ENCODE data around the gene BCAR3.
"Not testable (repeated sequence)": the region's sequence is repeated elsewhere in the genome, so short reads cannot be mapped to it uniquely, and the experiment has no call there.

The BCAR3 gene

DNA sequence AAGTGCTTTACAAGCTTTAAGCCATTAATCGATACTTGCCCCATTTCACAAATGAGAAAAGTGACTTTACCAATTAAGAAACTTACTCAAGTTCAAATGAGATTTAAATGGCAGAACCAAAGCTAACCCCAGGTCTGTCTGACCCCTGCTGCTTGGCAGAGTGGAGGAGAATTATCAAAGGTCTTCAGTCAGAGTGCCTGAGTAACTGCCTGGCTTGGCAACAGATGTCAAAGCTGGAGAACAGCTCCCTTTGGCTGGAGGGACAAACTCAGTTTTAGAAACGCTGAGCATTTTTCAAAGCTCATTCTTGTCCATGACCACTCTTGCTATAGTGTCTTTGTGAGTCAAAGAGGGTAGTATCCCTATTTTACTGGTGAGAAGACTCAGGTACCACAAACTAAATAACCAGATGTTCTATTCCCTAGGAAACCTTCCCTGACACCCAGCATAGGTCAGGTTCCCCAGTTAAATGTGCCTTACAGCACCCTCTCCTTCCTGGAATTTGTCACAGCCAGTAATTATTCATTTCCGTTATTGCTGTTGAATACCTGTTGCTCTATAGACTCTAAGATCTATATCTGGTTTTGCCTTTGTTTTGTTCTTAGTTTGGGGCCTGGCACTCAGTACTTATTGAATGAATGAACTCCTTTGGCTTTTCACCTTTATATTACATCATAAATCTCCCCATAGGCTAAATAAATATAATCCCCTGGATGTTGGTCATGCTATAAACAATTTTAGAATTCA lies 5.0 kb upstream of the BCAR3 start:
- DNase-seq = no peak

DNA sequence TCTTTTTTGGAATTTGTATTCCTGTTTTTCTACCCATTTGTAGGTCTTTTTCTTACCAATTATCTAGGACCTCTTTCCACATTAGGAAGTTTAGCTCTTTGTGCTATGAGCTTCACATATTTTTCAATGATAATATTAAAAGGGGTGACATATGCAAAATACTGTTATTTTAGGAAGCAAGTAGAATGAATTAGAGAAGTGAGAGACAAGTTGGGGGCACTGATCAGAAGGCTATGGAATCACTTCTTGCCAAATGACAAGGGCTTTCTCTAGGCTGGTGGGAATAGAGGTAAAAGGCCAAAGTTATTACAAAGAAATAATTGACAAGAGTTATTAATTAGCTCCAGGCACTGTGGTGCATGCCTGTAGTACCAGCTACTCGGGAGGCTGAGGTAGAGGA lies 4.3 kb upstream of the BCAR3 start:
- DNase-seq = no peak

DNA sequence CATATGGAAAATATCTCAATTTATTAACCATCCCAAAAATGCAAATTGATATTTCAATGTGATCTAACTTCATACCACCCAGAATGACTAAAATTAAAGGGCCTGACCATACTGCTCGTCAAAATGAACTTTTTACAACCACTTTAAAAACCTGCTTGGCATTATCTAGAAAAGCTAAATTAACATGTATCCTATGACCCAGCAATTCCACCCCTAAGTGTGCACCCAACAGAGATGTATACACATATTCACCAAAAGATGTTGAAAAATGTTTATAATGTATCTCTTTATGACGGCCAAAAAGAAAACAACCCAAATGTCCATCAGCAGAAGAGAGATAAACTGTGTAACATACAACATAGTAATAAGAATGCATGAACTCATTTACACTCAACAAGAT lies 1.6 kb upstream of the BCAR3 start:
- no peak for DNase-seq

DNA sequence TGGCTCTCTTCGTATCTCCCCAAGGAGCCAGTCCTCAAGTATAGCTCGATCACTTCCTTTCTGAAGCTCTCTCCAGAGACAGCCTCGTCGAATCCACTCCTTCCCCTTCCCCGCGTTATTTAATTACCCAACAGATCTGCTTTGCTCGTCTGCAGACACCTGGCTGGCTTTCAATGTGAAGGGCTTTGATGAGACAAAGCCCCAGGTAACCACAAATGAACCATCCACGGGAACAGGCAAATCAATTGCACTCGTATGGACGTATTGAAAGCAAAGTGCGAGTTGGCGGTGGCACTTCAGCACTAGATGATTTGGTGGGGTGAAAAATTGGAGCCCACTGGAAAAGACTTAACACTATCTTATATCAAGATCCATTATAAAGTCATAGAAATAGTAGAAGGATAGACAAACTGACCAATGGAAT lies 364 bp upstream of the BCAR3 start:
- DNase-seq = no peak

DNA sequence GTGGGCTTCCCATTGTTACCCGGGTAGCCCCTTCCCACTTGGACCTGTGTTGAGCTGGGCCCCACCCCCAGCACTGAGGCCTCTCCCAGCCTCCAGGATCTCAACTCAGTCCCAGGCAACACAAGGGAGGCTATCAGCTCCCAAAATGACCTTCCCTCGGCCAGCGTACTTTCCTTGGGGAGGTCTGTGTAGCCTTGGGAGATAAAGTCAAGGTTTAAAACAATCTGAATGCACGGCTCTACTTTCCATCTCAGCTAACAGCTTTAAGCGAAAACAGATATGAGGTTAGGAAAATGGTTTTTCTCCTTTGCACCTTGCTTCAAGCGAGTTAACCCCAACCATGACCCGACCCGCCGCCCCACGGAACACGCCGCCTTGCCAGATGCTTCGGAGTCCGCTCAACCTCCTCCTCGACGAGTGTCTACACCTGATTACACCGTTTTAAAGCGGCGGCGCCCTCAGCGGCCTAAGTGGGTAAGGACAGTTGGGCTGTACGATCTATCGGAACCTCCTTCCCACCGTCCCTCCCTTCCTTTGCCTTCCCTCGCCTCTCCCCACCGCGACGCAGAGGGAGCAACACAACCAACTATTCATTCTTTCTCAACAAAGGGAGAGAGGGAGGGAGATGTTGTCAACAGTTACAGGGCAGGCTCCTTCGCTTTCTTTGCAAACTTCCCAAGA lies 1.1 kb downstream of the BCAR3 start:
- DNase-seq = peak; percentile 80

DNA sequence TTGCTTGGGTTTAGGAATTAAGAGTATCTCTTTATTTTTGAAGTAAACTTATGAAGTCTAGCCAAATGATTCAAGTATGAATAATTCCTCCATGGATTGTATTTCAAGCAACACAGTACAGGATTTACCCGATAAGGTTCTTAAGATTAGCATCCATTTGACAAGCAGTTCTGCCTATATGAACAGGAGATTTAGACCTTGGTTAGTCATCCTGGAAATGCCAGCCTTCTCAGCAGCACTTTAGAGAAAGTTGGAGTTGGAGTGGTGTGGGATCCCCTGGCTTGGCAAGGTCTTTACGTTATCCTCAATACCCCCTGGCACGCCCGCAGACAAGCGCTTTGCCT lies 1.6 kb downstream of the BCAR3 start:
- DNase-seq = no peak

DNA sequence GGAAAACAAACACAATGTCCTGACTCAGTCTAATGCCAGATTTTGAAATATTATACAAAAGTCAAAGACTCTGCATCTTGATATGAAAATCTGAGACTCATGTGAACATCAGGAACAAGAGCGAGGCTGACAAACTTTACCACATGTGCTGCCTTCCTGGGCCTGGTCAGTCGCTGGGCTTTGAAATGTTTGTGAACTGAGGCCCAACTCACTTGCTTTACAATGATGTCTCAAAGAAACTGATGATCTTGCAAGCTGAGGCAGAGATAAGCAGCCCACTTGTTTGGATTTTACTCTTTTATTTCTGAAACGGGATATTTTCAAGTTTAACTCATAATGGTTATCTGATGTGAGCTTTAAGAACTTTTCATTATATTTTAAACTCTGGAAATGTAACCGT lies 2.1 kb downstream of the BCAR3 start:
- DNase-seq = no peak

DNA sequence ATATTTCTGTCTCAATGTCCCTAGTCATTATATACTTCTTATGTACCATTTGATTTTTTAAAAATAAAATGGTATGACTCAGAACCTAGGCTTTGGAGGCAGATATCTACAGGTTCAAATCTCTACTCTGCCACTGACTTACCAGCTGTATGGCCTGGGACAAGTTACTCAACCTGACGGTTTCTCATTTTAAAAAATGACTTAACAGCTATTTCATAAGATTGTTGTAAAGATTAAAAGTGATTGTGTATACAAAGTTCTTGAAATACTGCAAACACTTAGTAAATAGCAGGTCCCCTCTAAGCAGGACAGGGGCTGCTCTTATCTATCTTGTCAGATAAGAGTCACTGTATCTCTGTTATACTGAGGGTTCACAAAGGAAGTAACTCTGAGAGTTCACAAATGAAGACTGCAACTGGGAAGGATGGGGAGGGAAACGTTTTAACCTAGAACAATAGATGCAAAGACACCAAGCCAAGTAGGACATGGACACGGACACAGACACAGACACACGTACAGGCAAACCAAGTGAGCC lies 2.6 kb downstream of the BCAR3 start:
- DNase-seq = no peak

DNA sequence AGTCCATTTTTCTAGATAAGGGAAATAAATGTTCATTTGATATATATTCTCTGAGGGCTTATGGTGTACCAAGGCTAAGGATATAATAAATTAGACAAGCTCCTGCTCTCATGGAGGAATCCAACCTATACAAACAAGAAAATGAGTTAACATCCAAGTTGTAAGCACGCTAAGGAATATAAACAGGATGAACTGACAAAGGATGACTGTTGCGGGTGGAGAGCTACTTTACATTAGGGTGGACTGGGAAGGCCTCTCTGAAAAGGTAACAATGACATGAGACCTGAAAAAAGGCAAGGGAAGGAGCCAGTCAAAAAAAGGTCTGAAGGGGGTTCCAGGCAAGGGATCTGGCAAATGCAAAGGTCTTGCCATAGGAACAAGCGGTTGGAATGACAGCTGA lies 3.1 kb downstream of the BCAR3 start:
- DNase-seq = no peak

DNA sequence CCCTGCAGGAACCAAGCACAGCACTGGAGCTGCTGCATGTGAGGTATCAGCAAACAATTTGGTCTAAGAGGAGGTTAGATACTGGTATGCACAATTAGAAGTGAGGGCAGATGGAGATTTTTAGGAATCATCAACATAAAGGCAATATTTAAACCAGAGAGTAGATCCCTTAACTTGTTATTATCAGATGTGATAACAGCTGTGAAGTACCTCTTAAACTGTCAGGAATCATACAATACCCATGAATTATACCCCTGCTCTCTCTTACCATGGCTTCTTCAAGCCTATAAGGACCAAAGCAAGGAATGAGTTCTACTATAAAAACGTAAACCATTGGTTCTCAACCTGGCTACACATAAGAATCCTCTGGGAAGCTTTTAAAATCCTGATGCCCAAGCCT lies 3.9 kb downstream of the BCAR3 start:
- no peak for DNase-seq

DNA sequence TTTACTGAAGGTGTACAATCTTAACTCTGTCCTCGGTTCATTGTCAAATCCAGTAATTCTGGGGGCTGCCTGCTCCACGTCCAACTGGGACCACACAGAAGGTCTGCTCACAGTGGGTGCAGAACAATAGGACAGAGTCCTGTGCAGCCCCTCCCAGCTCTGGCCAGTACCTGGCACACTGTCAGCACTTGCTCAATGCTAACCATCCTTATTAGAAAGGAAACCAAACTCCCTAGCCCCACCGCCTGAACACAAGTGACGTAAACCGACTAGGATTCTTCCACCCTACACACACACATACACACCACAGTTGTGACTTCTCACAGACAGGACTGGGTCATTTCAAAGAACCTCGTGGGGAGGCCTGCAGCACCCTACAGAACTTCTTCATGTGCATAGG lies 5.2 kb downstream of the BCAR3 start:
- DNase-seq = no peak

DNA sequence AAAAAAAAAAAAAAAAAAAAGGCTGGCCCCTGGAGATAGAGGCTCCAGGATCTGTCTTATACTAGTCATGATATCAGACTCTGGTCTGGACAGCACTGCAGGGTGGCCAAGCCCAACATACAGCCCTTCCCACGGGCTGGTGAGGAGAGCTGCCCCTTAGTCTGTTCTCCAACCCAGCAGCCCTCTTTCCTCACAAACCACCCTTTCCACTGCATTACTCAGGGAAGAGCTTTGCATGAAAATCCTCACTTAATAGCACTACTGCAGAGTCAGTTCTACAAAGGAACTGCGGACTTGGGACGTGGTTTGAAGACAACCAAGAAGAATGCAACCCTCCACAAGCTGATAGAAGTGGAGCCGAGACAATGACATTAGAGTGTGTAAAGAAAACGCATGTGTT lies 5.7 kb downstream of the BCAR3 start:
- DNase-seq = peak; percentile 20

DNA sequence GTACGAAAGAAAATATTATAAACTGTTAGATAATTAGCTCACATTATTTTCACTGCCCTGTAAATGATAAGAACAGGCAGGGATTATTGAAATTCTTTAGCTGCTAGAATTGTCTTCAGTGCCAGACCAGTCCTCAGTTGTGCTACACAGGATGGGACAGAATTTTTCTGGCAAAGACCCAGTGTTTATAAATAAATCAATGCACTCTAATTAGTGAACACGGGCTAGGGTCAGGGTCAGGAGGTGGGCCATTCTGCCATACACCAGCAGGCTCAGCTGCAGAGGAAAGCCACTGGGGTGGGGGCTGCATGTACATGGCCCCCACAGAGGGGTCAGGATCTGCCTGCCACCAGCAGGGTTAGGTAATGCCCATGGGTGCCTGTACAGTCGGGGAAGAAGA lies 6.4 kb downstream of the BCAR3 start:
- no peak for DNase-seq

DNA sequence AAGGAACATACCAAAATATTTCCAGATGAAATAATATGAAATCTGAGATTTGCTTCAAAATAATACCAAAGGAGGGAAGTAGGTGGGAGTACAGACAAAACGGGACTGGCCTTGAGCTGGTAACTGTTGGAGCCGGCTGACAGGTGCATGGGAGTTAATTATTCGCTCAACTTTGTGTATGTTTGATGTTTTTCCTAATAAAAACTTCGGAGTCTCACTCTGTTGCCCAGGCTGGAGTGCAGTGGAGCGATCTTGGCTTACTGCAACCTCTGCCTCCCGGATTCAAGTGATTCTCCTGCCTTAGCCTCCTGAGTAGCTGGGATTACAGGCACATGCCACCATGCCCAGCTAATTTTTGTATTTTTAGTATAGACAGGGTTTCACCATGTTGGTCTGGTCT lies 7.6 kb downstream of the BCAR3 start:
- DNase-seq = not testable (repeated sequence)

DNA sequence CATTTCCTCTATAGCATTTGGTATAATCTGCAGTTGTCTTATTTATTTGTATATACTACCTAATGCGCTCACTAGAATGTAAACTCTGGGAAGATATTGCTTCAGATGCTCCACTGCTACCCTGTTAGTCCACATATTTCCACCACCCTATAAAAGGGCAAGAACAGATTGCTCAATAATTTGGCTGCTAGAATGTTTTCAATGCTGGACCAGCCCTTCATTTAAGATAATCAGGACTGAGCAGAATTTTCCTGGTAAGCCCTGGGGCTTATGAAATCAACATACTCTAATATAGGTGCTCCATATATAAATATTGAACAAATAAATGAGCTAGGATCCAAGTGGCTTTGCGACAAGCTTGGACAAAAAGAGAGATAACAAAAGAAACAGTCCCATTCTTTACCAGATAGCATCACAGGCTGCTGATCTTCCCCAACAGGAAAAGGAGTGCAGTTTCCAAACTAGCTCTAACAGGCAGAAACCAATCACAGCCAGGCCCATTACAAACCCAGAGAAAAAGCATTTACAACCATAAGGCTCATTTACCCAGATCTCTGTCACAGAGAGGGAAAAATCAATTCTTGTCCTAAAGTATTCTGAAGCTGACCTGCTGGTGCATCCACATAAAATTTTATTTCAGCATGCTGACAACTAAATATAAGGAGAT lies 8.3 kb downstream of the BCAR3 start:
- DNase-seq = no peak

DNA sequence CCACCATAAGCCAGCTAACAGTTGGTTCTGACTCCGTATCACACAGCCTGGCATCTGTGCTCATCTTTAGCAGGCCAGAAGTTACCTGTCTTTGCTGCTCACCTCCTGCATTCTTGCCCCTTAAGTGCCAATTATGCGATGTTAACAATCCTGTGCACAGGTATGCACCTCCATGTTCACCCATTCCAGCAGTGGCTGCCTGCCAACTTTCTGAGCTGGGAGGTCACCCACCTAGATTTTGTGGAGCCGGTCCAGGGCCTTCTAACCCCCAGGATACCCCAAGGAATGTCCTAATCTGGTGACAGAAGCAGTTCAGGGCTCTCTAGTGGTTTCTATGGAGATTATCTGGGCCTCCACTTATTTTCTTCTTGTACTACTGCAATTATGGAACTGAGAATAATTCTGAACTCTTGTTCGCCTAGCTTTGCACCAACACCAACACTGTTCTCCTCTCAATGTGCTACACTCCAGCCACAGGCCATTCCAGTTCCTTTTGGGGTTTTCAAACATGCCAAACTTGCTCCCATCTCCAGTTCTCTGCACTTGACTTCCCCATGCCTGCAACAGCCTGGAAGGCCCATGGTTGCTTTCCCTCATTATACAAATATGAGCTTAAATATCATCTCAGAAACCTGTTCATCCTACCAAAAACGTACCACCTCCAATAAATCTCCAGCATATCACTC lies 9.0 kb downstream of the BCAR3 start:
- DNase-seq = peak; percentile 25

DNA sequence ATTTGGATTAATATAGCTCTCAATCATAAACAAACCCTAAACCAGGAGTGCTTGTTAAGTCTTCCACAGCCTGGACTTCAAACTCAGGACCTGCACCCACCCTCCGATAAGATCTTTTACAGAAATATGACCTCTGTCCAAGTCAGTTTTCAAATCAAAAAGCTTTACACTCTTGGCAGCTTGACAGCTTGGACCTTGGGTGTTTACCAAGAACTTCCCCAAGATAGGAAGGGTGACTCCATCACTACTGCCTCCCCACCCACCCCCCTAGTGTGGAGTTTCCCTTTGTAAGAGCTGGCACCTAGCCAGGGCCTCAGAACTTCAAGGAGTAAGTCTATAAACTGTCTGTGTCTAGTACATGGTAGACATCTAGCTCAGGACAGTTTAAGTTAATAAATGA lies 9.6 kb downstream of the BCAR3 start:
- peak; percentile 74 for DNase-seq

DNA sequence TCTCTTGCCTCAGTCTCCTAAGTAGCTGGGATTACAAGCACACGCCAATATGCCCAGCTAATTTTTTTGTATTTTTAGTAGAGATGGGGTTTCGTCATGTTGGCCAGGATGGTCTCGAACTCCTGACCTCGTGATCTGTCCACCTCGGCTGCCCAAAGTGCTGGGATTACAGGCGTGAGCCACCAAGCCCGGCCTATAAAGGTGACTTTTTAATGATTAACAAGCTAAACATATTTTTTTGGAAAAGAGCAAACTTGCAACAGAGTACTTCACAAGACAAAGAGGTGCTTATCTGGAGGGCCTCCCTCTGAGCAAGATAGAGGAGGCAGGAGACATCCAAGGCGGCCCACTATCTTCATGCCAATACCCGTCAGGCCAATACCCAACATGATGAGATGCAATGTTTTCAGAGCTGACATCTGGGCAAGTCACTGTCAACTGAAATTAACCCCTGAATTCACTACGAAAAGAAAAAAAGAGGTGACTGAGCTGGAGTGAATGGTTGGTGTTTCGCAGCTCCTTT lies 10.5 kb downstream of the BCAR3 start:
- peak; percentile 78 for DNase-seq

DNA sequence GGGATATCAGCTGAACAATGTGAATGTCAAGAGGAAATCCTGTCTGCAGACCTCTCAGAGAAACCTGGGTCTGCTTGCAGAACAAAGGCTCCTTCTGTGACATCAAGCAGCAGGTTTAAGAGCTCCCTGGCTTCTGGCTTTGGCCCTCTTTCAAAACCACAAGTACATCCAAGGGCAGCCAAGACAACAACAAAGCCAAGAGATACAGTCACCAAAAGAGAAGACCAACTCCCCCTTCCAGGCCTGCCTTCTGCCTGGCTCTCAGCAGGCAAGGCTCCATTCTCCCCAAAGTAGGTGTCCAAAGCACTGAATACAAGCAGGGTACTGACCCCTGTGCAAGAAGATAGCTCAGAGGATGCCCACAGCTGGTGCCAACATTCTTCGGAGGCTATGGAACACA lies 11.5 kb downstream of the BCAR3 start:
- DNase-seq = peak; percentile 90

DNA sequence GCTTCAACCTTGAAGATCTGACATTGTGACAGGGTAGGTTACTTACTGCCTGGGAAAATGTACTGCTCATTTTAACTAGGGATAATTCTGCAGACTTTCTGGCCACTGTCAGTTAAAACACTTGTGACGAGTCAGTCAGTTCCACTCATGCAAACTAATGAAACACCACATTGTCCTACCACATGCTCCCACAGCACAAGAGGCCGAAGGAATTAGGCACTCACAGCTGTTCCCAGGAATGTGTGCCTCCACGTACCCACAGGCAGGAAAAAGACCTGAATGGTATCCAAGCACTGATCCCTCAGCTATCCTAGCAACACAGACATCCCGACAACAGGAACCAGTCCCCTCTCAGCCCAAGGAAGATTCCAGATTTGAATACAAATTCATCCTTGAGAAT lies 12.3 kb downstream of the BCAR3 start:
- DNase-seq = no peak

DNA sequence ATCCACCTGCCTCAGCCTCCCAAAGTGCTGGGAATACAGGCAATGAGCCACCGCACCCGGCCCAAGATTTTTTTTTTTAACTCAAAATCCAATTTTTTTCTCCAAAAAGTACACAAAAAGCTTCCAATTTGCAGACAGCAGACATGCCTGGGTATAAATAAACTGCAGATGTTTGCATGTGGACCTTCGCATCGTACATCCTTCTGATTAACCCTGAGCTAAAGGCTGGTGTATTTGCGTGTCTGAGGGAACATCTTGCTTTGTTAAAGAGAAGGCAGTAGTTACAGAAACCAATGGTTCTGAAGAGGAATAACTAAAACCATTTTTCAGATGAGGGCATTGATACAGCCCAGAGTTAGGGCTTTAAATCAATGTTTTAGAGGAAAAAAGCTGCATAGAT lies 12.7 kb downstream of the BCAR3 start:
- no peak for DNase-seq

DNA sequence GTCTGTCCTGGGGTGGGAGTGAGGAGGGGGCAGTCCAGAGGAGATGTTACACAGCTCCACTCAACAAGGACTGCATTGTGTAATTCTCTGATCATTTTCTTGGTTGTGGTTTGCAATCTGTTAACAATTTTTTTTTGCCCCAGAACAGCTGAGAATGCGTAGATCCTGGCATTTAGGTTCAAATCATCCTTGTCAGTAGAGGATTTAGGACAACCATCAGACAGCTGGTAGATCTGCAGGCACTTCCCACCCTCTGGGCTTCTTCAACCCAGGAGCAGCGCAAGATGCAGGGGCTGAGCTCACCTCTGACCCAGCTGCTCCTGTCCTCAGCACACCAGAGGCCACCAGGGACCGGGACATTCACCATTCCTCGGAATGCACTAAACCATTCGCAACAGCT lies 13.5 kb downstream of the BCAR3 start:
- no peak for DNase-seq

DNA sequence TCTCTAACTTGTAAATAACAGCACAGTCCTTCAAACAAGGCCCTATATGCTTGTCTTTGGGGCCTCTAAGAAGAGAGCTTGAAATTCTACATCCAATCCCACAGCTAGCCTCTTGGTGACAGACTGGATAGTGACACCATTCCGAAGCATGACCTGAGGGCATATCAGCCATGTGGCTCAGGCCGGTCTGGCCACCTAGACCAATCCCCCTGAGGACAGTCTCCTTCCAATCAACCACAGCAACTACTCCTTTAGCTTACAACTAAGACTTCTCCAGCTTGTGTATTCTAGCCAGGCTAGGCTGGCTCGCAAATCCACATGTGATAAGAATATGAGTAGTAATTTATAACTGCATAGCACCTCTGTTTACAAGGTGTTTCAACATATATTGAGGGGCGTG lies 14.0 kb downstream of the BCAR3 start:
- no peak for DNase-seq

All from hematopoietic multipotent progenitor cell treated with erythropoietin and hydrocortisone succinate and interleukin-3 and kit ligand, for 8 days (in vitro differentiated cells).